GM18505 (cell line): ENCODE data around the gene TRIM63.

Experiments
- ATAC-seq: cut with Tn5 transposase; IDR thresholded peaks from one replicate; pipeline ENCODE4 v1.9.1; 2021; ENCODE audit not compliant: unreplicated experiment
- POLR2A ChIP-seq: IDR thresholded peaks from 4 replicates; pipeline ENCODE4 v1.6.1; 2011; ENCODE audit warnings: borderline replicate concordance; ENCODE audit not compliant: insufficient read depth, insufficient read length; ENCODE audit errors: extremely low read depth

Gene TRIM63

DNA sequence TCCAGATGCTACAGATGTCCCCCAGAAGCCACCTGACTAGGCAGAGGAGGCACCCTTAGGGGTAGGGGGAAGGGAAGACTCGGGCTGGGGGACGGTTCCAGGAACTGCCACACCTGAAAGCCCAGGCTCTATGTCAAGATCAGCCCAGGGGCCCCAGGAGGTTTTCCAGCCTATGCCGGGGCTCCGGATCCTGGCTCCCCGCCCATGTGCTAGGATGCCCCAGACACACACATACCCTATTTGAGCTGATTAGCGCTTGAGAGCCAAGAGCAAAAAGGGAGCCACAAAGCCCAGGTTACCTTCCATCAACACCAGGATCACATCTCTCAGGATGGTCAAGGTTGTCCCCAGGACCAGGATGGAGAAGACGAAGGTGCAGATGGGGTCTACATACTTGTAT, 26.0 kb downstream of the TRIM63 start:
- TF ChIP-seq POLR2A: no peak
- no peak for ATAC-seq

DNA sequence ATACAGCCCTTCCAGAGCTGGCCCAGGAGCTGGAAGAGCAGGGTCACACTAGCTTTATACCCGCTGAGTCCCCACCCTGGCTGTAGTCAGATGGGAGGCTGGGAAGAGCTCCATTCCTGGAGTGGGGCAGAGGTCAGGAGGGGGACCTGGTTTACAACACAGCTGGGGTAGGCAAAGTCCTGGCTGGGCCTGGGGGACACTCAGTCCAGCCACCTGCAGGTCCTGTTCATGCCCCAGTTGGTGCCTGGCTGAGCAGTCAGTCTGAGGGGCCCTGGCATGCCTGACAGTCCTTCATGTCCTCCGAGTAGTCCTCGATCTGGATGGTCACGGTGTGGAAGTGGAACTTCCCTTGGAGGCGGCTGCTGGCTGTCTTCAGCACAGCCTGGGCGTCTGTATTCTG, 28.5 kb downstream of the TRIM63 start:
- TF ChIP-seq POLR2A: no peak
- no peak for ATAC-seq

DNA sequence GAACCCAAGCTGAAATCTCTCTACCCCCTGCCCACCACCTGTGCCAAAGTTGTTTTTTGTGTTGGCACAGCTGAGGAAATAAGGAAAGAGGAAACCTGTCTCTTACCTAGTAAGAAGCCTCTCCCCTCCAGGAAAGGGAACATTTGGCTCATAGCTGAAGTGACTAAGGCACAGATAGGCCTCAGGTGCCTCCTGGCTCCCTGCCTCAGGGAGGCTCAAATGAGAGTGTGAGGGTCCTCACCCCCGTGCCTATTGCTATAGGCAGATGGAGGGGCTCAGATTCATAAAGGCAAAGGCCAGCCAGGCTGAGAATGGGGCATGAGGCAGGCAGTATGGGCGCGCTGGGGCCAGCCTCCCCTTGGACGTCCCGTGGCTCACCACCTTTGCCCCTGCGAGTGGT, 29.0 kb downstream of the TRIM63 start:
- TF ChIP-seq POLR2A: no peak
- ATAC-seq: no peak

DNA sequence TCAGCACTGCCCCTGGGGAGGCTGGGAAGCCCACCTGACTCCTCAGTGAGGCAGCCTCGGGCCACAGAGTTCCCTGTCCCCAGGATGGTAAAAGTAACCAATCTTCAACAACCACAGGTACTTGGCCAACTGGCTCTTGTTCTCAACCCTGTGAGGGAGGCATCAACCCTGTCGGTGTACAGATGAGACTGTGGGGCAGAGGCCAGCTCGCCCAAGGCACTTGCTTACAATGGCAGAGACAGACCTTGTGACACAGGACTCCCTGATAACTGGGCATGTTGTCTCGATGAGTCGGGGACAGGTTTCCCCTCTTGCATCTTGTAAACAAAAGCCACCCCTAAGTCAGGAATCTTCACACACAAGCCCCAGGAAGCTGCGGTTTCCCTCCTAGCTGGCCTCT, 29.5 kb downstream of the TRIM63 start:
- TF ChIP-seq POLR2A: no peak

DNA sequence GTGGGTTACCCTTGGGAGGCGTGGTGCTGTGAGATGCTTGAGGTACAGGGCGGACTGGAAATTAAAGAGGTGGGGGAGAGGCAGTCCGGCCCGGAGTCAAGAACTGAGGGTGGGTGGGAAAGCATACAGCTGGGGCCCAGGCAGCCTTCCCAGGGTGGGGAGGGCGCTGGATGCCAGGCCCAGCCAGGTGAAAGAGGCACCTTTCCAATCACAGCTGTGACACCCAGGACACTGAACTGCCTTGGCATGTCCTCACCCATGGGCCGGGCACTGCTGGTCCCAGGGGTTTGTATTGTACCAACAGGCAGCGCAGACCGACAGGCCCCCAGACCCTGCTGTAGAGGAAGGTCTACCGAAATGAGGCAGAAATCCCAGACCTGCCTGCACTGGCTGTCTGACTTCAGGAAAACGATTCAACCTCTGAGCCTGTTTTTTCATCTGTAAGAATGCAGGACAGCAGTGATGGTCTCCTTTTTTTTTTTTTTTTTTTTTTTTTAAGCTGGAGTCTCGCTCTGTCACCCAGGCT, 30.6 kb downstream of the TRIM63 start:
- TF ChIP-seq POLR2A: no peak
- ATAC-seq: no peak

More for the DNA sequence above, 29.5 kb downstream of the TRIM63 start:
- no peak for ATAC-seq

DNA sequence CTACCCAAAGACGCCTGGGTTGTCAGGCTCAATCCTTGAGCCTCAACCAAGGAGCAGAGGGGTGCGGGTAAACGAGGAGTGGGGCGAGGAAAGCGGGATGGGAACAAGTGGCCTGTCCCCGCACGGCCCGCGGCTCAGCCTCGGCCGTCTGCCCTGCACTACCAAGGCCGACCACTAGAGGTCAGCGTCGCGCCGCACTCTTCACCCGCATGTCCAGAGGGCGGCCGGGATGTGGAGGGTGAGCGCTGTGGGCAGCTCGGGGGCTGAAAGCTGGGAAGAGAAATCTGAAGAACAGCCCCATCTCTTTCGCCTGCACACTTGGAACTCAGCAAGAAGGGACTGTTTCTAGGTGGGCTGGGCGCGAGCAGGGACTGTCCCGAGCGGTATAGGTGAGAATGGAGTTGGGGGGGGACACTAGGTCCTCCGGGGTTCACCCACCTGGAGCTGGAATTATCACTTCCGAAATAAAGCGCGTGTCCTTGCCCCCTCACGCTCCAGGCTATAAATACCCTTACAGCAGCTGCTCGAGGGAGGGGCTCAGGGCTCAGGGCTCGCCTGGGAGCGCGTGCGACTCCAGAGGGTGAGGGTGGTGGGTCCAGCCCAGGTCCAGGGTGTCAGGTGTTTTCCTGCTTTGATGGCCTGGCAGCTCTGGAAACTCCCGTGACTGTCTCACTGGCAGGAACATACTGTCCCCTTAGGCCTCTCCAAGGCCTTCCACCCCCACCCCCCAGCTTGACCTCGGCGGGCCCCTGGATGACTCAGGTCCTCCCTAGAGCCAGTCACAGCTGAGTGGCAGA, 31.3 kb downstream of the TRIM63 start:
- ATAC-seq: peak; percentile 67

DNA sequence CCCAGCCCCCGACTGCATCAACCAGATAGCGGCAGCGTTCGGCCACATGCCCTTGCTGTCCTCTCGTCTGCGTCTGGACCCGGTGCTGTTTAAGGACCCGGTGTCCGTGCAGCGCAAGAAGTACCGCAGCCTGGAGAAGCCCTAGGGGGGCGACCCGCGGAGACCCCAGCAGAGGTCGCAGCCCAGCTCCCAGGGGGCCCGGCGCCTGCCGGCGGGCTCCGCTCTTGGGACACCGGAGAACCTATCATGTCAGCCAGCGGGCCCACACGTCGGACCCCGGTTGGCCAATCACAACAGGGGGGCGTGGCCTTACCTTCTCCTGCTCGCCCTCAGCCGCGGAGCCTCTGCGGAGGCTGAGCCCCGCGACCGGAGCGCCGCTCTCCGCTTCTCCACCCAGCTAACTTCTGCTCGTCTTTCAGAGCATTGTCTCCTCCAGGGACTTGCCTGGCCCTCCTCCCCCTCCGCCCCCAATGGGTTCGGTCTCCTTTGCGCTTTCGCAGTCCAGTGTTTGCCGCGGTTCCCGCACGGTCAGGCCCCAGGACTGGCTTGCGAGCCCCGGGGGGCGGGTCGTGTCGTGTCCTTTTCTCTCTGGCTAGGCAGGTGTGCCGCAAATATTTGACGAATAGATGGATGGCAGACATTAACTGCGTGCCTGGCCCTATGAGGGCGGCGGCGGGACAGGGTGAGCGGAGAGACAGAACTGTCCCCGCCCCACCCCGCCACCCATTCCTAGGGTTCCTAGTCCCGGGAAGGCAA, 32.0 kb downstream of the TRIM63 start:
- TF ChIP-seq POLR2A: peak; percentile 38
- peak; percentile 73 for ATAC-seq

More for the DNA sequence above, 31.3 kb downstream of the TRIM63 start:
- TF ChIP-seq POLR2A: no peak

DNA sequence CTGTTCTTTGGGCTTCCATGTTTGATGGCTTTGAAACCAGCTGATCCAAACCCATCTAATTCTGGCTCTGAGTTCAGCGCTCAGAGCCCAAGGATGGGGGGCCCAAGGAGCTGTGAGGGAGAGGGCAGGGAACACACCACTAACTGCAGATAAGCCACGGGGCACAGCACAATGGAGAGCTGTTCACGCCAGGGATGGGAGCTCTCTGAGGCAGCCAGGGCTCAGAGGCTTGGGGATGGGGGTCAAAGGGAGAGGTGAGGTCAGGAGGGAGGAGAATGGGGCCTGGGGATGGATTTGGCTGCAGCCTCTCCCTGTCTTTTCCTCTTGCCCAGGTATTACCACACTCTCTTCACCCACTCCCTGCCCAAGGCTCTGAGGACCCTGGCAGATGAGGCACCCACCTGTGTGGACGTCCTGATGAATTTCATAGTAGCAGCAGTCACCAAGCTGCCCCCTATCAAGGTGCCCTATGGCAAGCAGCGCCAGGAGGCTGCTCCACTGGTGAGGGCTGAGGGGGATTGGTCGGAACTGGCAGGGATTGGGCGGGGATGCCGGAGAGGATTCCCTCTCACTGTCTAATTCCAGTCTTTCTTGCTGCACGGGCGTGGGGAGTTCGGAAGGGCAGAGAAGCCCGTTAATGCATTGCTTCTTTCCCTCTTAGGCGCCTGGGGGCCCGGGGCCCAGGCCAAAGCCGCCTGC, 32.8 kb downstream of the TRIM63 start:
- TF ChIP-seq POLR2A: no peak
- no peak for ATAC-seq

DNA sequence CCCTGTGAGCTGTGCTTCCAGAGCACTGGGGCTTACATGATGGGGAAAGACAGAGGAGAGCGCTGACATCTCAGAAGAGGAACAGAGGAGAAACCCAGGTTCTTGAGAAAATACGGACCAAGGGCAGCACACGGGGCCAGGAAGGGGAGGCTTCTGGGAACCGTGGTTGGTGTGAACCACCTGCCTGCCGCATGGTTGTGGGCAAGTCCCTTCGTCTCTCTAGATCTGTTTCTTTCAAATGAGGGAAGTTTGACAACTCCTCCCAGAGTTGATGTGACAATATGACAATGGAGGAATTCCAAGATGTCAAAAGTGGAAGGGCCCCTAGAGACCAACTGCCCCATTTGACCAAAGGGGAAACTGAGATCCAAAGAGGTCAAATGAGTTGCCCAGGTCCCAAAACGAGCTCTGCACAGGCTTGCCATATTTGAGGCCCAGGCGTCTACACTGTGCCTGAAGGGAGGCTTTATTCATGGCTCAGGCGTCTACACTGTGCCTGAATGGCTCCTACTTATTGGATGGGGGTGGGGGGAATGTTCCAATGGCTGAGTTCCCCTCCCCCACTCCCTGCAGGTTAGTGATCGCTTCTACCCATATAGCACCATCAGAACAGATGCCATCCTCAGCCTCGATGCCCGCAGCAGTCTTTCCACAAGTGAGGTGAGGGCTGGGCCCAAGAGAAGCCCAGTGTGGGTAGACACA, 34.6 kb downstream of the TRIM63 start:
- no peak for TF ChIP-seq POLR2A
- ATAC-seq: no peak

DNA sequence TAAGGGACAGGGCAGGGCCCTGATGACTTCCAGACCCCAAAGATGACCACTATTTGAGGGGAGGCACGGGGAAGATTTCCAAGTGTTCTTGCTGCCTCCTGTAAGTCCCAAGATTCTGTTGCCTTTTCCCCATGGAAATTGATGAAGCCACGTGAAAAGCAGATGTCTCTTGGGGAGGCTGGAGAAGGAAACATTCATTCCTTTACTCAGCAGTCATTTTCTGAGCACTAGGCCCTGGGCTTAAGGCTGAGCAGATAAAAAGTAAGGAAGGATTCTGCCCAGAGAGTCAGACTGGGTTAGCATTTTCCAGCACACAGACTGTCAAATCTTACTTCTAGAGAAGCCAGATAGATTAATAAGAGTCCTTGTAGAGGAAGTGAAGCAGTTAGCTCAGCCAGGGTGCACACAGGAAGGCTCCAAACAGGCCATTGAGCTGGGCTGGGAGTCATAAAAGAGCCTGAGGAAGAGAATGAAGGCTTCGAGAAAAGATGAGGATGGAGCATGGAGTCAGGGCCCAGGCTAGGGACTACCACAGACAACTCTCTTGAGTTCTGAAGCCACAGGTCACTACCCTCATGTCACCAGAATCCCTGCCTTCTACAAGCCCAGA, 35.7 kb downstream of the TRIM63 start:
- ATAC-seq: no peak
- no peak for TF ChIP-seq POLR2A

DNA sequence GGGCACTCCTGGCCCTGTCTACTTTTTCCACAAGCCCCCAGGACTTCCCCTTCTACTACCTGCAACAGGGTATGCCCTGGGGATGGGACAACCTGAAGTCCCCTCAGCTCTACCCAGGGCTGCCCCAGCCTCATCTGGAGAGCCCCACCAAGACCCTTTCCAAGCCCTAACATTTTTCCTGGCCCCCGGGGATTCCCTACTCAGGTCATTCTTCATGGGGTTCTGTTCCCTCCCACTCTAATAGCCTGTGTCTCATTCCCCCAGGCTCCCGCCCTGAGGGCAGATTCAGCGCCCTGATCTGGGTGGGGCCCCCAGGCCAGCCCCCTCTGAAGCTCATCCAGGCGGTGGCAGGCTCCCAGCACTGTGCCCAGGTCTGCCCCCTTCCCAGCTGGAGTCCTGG, 36.2 kb downstream of the TRIM63 start:
- TF ChIP-seq POLR2A: no peak
- no peak for ATAC-seq

DNA sequence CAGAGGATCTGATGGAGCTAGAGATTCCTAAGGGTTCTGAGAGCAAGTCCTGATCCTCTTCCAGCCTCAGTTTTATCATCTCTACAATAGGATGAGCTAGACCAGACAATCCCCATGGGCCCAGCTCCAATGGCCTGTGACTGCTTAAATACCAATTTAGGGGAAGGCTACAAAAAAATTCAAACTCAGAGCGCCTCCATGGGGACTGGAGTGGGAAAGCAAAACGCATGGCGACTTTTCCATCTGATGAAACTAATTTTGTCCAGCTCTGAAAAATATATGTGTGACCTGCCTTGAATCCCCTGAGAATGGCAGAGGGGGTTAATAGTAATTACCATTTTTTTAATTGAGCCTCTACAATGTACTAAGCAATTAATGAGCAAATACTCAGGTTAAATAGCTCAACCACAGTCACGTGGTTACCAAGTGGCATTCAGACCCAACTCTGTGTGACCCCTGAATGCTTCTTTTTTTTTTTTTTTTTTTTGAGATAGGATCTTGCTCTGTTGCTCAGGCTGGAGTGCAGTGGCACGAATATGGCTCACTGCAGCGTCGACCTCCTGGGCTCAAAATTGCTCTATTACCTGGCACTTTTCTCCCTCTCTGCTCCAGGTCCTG, 37.5 kb downstream of the TRIM63 start:
- ATAC-seq: no peak
- no peak for TF ChIP-seq POLR2A
